Effector memory CD4-positive, alpha-beta T cell (primary cell): ENCODE results near the gene GSTT2B.
"Not testable (repeated sequence)": the region's sequence is repeated elsewhere in the genome, so short reads cannot be mapped to it uniquely, and the experiment has no call there.

Experiments used
- DNase-seq, 3 donors: peaks; one replicate each; pipeline ENCODE4 v3.0.0-alpha.2; 2020
- H3K27ac ChIP-seq: 2 replicates; pipeline ENCODE4 v1.7.0; 2013; ENCODE audit warnings: mild to moderate bottlenecking, low read length, moderate library complexity; ENCODE audit not compliant: insufficient read depth, poor library complexity, severe bottlenecking
- H3K27me3 ChIP-seq: replicated peaks from 2 replicates; pipeline ENCODE4 v1.7.0; 2013; ENCODE audit warnings: mild to moderate bottlenecking, low read length; ENCODE audit not compliant: insufficient read depth, control insufficient read depth, poor library complexity, severe bottlenecking
- H3K36me3 ChIP-seq: 2 replicates; pipeline ENCODE4 v1.7.0; 2013; ENCODE audit warnings: mild to moderate bottlenecking, low read length, moderate library complexity; ENCODE audit not compliant: control insufficient read depth, insufficient read depth
- H3K4me1 ChIP-seq: 2 replicates; pipeline ENCODE4 v1.7.0; 2013; ENCODE audit warnings: low read length, mild to moderate bottlenecking; ENCODE audit not compliant: control insufficient read depth, insufficient read depth, poor library complexity, severe bottlenecking
- H3K4me3 ChIP-seq: 2 replicates; pipeline ENCODE4 v1.7.0; 2013; ENCODE audit warnings: low read length, low read depth, mild to moderate bottlenecking; ENCODE audit not compliant: insufficient read depth, poor library complexity, severe bottlenecking
- H3K9me3 ChIP-seq: 2 replicates; pipeline ENCODE4 v1.7.0; 2013; ENCODE audit warnings: mild to moderate bottlenecking, low read length, moderate library complexity; ENCODE audit not compliant: control insufficient read depth

GSTT2B gene

GRCh38 chr22:23915290-23915689, 45.7 kb downstream of the GSTT2B start:
- H3K27me3 ChIP-seq = no peaks in the 10 kb centered on the region
- H3K4me3 ChIP-seq = no peak overlapping the region
- no peaks in the 10 kb centered on the region for H3K36me3 ChIP-seq
- no peak overlapping the region for H3K27ac ChIP-seq
- H3K9me3 ChIP-seq = no peaks in the 10 kb centered on the region
- H3K4me1 ChIP-seq = peaks cover 6% of the 10 kb centered on the region
- DNase-seq = no peak

DNA sequence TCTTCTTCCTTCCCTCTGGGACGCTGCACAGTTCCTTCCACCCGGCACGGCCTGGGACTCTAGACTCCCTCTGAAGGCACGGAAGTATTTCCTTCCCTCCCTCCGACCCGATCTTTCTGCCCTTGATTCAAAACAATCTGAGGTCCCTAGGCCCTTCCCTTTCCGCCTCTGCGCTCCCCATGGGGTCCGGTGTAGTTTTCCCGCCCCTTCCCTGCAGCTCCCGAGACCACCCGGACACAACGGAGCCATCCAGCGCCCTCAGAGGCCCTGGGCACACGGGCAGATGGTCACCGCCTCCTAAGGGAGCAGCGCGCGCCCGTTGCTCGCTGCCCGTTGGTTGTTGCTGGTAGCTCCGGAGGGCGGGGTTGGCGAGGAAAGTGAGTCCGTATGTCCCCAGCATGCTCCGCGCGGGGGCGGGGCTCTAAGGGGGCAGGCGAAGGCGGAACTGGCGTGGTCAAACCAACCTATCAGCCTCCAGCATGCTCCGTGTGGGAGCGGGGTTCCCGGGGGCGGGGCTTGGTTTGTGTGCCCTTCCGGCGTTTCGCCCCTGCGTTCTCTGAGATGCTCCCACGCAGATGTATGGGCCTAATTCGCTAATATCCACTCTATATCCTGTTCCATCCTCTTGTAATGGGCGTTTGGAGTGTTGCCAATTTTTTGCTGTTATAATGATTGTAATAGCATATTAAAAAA, 47.2 kb downstream of the GSTT2B start:
- Histone ChIP-seq H3K4me1 (peaks cover 6% of the 10 kb centered on the region), H3K27me3 (no peaks in the 10 kb centered on the region), H3K4me3 (peak overlapping the region; percentile 70), H3K36me3 (no peaks in the 10 kb centered on the region), H3K27ac (peak overlapping the region; percentile 80), H3K9me3 (no peaks in the 10 kb centered on the region)
- DNase-seq = peak; percentile 95 to 97 (median 95)

DNA sequence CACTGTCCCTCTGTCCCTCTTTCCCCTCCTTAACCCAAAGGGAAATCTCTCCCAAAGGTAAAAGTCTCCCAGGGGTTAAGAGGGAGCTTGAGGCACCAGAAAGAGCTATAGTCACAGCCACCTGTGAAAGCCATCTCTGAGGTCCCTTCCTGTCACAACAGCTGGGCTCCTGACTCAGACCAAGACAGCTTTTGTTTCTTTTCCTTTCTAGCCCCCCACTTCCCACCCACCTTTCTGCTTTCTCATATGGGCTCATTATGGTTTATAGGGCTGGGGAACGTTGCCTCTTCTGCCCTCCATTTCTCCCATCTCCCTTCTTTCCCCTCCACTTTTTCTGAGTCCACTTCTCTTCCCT, 47.7 kb downstream of the GSTT2B start:
- no peaks in the 10 kb centered on the region for H3K9me3 ChIP-seq
- peak overlapping the region; percentile 80 for H3K27ac ChIP-seq
- H3K4me3 ChIP-seq = peak overlapping the region; percentile 70
- H3K4me1 ChIP-seq = peaks cover 6% of the 10 kb centered on the region
- no peaks in the 10 kb centered on the region for H3K36me3 ChIP-seq
- no peak for DNase-seq
- no peaks in the 10 kb centered on the region for H3K27me3 ChIP-seq

DNA sequence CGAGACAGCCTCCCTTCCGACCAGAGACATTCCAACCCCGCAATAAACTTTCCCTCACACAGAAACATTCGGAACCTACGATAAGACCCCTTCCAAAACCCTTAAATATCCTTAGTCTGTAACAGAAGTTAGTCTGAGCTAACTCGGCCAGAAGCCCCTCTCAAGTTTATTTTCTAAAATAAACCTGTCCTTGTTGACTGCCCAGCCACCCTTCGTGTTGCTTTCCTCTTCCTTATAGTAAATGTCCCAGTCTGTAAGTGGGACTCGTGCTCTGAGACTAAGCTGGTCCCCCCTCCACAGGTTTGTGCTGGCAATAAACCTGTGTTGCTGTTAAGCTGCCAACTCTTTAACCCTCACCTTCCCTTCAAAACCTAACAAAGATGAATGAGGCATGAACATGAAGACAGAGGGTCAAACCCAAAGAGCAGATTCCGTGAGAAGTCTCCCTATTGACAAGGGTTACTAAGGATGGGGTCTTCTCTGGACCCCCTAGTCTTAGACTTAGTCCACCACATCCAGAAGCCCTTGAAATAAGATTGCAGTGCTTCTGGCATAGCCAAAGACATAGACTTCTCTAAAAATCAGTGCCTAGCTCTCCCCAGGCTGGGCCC, 48.6 kb downstream of the GSTT2B start:
- Histone ChIP-seq H3K36me3 (no peaks in the 10 kb centered on the region), H3K4me1 (peaks cover 6% of the 10 kb centered on the region), H3K27me3 (no peaks in the 10 kb centered on the region), H3K9me3 (no peaks in the 10 kb centered on the region), H3K27ac (no peak overlapping the region), H3K4me3 (no peak overlapping the region)
- DNase-seq = no peak

GRCh38 chr22:23911318-23911980, 49.5 kb downstream of the GSTT2B start:
- no peak for DNase-seq
- H3K36me3 ChIP-seq = no peaks in the 10 kb centered on the region
- no peaks in the 10 kb centered on the region for H3K27me3 ChIP-seq
- H3K27ac ChIP-seq = no peak overlapping the region
- peaks cover 6% of the 10 kb centered on the region for H3K4me1 ChIP-seq
- no peaks in the 10 kb centered on the region for H3K9me3 ChIP-seq
- H3K4me3 ChIP-seq = no peak overlapping the region

GRCh38 chr22:23910496-23911190, 50.4 kb downstream of the GSTT2B start:
- no peak overlapping the region for H3K4me3 ChIP-seq
- H3K36me3 ChIP-seq = no peaks in the 10 kb centered on the region
- no peak overlapping the region for H3K27ac ChIP-seq

DNA sequence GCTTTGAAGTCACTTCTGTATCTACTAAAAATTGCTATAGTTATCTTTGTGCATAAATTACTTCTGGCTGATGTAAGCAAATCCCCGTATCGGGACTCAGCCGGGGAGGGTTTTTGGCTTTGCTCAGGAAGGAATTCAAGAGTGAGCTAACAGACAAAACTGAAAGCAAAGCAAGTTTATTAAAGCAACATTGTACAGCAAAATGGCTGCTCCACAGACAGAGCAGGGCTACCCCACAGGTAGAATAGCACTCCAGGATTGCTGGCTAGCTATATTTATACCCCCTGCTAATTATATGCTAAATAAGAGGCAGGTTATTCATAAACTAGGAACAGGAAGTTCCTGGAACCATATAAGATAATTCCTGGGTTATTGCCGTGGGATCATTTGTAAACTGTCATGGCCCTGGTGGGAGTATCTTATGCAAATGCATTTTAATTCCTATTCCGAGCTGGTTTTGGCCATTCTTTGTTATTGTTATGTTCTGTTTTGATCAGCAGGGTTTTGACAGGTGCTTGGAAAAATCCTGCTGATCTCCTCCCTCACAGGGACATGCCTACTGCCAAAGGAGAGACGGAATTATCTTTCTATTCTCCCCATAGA, 51.6 kb downstream of the GSTT2B start:
- H3K4me1 ChIP-seq = peaks cover 6% of the 10 kb centered on the region
- no peak overlapping the region for H3K4me3 ChIP-seq
- H3K9me3 ChIP-seq = no peaks in the 10 kb centered on the region
- no peak overlapping the region for H3K27ac ChIP-seq
- H3K36me3 ChIP-seq = no peaks in the 10 kb centered on the region
- no peaks in the 10 kb centered on the region for H3K27me3 ChIP-seq
- DNase-seq = no peak

More at GRCh38 chr22:23910496-23911190, 50.4 kb downstream of the GSTT2B start:
- DNase-seq = no peak
- Histone ChIP-seq H3K9me3 (no peaks in the 10 kb centered on the region), H3K27me3 (no peaks in the 10 kb centered on the region), H3K4me1 (peaks cover 6% of the 10 kb centered on the region)

DNA sequence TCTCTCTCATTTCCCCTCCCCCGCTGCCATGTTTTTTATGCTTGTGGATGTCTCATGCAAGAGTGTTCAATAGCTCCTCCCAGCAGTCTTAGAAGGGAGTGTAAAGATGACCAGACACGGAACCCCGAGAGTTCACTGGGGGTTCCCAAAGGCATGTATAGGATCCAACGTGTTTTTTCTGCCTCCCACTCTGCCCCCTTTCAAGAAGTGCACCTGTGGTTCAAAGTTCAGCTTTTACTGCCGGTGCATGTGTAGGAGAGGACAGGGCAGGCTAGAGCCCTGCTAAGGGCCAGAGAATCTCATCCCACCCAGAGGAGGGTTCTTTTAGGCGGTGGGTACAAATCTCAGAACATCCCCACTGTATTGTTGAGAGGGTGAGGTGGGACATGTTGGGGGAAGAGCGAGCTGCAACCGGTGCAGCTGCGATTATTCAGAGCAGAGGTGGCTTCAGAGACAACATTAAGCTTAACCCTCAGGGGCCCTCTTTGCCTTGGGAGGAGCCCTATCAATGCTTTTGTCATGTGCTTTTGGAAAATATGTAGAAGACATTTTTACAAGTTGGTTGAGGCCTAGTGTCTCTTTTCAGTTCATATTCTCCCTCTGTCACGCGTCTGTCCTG, 52.3 kb downstream of the GSTT2B start:
- Histone ChIP-seq H3K36me3 (no peaks in the 10 kb centered on the region), H3K27me3 (no peaks in the 10 kb centered on the region), H3K27ac (no peak overlapping the region), H3K4me3 (no peak overlapping the region), H3K4me1 (peaks cover 6% of the 10 kb centered on the region), H3K9me3 (no peaks in the 10 kb centered on the region)
- no peak for DNase-seq

- not testable (repeated sequence) for H3K36me3 ChIP-seq, H3K9me3 ChIP-seq, H3K27ac ChIP-seq
Observed at GRCh38 chr22:23907423-23907822, 53.6 kb downstream of the GSTT2B start.

More at GRCh38 chr22:23907423-23907822, 53.6 kb downstream of the GSTT2B start:
- not testable (repeated sequence) for H3K27me3 ChIP-seq, DNase-seq, H3K4me1 ChIP-seq, H3K4me3 ChIP-seq
